Hematopoietic multipotent progenitor cell treated with erythropoietin and hydrocortisone succinate and interleukin-3 and kit ligand, for 4 days (in vitro differentiated cells): Measurements from ENCODE around the gene DNAJB8.
A peak's percentile ranks its signal among the peaks of the same experiment; 100 is the strongest.

Experiments used
- DNase-seq: peaks from one replicate; pipeline ENCODE4 v3.0.0-alpha.2; 2015

The DNAJB8 gene

DNA sequence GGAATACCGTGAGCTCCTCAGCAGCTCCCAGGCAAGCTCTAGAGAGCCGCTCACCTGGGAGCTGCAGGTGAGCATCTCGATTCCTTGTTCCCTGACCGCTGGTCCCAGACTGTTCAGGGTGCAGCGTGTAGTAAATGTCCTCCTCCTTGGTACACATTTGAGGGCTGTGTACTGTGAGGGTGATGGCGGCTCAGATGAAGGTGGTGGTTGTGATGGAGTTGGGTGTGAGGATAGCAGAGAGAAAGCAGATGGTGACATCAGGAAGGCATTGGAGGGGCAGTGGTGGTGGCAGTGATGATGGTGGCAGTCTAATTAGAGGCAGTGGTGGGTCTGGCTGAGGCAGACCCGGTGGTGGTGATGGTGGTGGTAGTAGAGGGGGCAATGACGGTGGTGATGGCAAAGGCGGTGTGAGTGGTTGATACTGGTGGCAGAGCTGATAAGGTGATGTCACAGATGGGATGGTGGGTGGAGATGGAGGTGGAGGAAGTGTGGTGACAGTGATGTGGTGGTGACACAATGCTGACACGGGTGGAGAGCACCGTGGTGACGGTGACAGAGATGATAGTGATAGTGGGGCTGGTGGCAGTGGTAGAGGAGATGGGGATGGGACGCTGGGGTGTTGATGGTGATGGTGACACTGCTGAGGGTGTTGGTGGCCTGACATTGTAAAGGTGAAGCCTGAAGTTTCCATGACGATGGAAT is at the start of gene DNAJB8:
Gene DNAJB8 (minus strand): TSS at position 51 of the 702 bp plus-strand sequence. CDS start 3,645 bp downstream, outside the sequence.
- peak; percentile 70 for DNase-seq

- peak; percentile 28 for DNase-seq
Measured at GRCh38 chr3:128515967-128516366, 49.3 kb upstream of the DNAJB8 start.

GRCh38 chr3:128508852-128509251 is 42.2 kb upstream of the DNAJB8 start:
- no peak for DNase-seq

DNA sequence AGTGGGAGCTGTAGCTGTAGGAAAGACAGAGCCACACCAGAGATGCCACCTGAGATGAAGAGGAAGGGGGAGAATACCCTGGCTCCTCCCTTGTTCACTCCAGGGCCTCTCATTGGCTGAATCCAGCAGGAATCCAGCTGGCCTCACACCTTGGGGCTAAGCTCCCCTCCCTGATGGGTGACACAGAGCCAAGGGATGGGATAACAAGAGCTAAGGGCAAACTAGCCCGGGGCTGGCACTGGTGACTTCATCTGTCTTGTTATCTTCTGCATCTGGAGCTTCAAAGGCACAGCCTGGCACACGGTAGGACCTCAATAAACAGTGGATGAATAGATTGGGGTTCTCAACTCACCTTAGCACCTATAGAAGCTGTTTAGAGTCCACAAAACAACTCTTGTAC is 40.1 kb upstream of the DNAJB8 start:
- no peak for DNase-seq

DNA sequence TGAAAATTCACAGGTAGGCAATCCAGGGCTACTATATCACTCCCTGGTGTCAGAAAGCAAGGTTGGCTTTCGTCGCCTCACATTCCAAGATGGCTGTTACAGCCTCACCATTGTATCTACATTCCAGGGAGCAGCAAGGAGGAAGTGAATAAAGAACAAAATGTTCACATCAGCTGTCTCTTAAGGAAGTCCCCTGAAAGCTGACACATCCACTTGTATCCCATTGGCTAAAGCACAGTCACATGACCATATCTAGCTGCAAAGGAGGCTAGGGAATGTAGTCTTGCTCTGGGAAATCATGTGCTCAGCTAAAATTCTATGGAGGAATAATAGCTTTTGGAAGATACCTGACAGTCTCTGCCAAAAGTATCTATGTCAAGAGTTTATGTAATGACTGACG is 39.1 kb upstream of the DNAJB8 start:
- DNase-seq, result peak; percentile 54

GRCh38 chr3:128504963-128505730 is 38.5 kb upstream of the DNAJB8 start:
- peak; percentile 68 for DNase-seq

DNA sequence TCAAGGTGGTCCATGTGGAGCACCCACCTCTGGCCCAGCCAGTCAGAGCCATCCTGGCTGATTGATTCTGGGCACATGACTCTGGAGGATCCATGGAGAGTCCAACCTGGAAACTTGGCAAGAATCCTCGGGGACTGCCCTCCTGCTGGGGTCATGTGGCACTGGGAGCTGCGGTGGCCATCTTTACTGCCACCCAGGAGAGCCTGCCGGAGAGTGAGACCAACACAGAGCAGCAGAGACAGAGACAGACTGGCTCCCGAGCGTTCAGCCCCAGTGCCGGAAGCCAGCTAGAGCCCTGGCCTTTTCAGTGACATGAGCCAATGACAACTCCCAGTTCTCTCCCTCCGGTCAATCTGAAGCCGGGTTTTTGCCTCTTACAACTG is 37.8 kb upstream of the DNAJB8 start:
- no peak for DNase-seq

DNA sequence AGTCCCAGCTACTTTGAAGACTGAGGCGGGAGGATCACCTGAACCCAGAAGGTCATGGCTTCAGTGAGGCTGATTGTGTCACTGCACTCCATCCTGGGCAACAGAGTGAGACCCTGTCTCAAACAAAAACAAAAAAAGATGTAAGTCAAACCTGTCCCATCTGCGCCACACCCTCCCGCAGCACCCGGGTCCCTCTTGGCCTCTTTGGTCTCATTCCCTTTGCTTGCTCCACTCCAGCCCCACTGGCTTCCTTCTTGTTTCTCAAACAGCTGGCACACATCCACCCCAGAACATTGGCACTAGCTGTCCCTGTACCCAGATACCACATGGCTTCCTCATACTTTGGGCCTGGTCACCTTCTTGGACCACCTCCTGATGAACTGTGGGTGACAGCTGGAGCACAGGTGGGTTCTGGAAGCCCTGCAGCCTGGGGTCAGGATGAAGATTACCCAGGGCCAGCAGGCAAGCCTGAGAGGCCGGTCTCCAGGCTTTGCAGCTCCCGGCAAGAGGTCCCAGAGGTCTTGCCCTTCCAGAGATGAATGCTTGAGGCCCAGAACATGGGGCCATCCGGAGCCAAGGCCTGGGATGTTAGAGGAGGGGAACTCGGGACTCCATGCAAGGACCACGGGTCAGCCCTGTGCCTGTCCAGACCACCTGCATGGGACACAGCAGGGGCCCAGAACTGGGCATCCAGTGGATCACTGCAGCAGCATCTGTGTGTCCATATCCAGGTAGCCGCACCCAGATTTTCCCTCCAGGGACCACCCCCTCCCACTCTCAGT is 37.3 kb upstream of the DNAJB8 start:
- DNase-seq, result no peak

DNA sequence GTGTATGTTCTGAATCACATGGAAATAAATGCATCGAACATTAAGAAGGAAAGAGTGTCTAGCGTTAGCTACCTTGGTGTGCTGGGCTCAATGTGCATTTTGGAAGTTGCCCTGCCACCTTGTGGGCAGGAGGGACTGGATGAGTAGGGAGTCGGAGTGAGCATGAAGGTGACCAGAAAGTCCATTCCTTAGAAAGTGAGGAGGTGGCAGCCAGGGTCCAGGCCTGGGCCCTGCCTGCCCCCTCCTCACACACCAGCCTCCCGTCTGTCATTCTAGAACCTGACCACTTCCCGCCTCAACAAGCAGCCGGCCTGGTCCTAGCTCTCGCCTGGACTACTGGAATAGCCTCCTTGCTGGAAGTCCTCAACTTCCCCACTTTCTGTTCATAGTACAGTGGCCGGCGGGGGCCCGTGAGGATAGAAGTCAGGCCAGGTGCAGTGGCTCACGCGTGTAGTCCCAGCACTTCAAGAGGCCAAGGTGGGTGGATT is 36.5 kb upstream of the DNAJB8 start:
- DNase-seq, result peak; percentile 53

DNA sequence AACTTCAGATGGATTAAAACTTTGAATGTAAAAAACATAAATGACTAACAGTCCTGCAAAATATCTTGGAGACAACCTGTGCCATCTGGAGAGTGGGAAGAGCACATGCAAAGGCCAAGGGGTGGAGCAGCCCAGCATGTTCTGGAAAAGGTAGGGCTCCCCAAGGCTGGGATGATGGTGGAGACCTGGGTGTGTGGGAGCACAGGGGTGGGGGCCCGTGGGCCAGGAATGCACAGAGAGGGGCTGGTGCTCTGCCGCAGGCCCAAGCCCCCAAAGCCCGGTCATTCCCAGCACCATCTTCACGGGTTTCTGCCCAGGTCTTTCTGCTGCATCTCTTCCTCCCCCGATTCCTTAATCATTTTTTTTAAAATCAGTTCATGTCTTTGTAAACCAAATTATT is 36.0 kb upstream of the DNAJB8 start:
- no peak for DNase-seq

GRCh38 chr3:128501431-128501830 is 34.7 kb upstream of the DNAJB8 start:
- no peak for DNase-seq

DNA sequence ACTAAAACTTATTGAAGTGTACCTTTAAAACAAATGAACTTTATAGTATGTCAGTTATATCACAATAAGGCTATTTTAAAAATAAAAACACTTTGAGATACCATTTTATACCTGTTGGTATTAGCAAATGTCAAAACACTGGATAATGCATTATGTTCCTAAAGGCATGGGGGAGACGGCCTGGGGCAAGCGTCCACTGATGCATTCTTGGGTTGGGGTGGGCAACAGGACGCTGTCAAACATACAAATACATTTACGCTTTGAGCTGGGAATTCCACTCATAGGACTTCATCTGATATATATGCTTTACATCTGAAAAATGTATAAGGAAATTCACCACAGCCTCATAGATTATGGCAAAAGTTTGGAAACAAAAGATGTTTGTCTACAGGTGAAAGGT is 33.9 kb upstream of the DNAJB8 start:
- no peak for DNase-seq

DNA sequence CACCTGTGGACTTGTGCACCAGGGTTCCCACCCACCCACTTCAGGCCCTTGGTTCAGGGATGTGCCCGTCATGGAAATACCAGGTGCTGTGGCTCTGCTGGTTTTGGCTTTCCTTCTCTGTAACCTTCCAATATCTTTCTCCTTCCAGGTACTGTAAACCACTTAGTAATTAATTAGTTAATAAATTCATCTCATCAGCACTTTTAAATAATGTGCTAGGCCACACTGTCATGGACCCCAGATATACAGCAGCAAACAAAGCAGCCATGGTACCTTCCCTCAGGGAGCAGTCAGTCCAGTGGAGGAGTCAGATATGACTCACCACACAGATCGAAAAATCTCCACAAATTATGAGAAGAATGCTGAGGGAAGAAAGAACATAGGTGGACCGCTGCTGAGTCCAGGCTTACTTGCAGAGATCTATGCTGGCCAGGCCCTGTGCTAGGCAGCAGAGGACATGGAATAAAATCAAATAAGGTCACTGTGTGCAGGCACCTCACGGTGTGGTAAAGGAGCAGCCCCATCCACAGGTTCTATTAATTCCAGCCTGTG is 33.1 kb upstream of the DNAJB8 start:
- no peak for DNase-seq

- DNase-seq, result no peak
Measured at GRCh38 chr3:128498901-128499530, 32.3 kb upstream of the DNAJB8 start.

GRCh38 chr3:128498127-128498626 is 31.5 kb upstream of the DNAJB8 start:
- no peak for DNase-seq

DNA sequence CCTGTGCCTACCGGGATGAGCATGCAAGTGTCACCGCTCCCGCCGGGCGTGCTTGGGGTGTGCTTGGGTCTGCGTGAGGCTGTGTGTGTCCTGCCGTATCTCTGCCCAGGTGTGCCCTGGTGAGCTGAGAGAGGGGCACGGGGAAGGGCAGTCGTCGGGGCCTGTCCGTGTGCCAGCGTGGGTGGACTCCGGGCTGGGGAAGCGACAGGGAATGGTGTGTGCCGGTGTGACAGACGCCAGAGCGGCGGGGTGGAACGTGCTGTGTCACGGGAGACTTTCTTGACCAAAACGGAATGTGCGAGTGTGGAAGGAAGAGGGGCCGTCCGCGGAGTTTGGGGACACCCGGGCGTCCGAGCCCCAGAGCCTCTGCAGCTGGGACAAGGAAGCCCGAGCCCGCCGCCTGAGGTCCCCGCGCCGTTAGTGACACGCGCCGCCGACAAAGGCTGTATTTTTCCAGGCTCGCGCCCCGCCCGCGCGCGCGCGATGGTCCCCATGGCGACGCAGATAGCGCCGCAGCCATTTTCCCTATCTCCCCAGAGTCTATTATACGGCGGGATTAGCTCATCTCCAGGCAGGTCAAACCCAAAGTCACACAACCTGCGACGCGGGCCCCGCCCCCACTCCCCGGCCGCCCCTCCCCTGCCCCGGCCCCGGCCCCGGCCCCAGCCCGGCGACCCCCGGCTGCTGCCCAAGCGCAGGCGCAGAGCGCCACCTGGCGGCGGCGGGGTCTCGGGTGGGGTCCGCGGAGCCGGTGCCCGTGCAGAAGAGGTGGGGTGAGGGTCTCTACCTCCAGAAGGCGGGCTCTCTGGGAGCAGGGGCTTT is 30.8 kb upstream of the DNAJB8 start:
- peak; percentile 93 for DNase-seq

- DNase-seq, result peak; percentile 56
Measured at GRCh38 chr3:128496602-128497304, 30.1 kb upstream of the DNAJB8 start.

GRCh38 chr3:128496019-128496601 is 29.4 kb upstream of the DNAJB8 start:
- DNase-seq, result peak; percentile 24

- DNase-seq, result peak; percentile 93
Measured at GRCh38 chr3:128495435-128495970, 28.8 kb upstream of the DNAJB8 start.

DNA sequence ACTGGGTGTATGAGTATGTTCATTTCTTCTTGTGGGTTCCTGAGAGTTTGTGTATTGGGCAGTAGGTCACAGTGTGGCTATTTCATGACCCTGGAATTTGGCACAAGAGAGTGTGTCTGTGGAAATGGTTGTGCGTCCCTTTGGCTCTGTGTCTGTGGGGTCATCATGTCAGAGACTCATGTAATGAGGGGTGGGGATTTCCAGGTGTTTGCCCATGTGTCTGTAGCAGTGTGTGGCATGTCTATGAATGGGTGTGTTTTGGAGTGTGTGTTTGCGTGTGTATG is 27.6 kb upstream of the DNAJB8 start:
- no peak for DNase-seq
